Neutrophil (primary cell): ENCODE measurements around the gene DNAH11.

Source experiments
- H3K27ac ChIP-seq: fragments of 200-600 bp; sonication (generic); 2 replicates; pipeline ENCODE4 v1.5.1; 2016; ENCODE audit warnings: mild to moderate bottlenecking, moderate library complexity
- H3K27me3 ChIP-seq: fragments of 200-600 bp; sonication (generic); 2 replicates; pipeline ENCODE4 v1.6.0; 2016; ENCODE audit warnings: mild to moderate bottlenecking
- H3K36me3 ChIP-seq: fragments of 200-600 bp; sonication (generic); 2 replicates; pipeline ENCODE4 v1.5.1; 2017
- H3K4me1 ChIP-seq, 2 experiments: fragments of 200-600 bp in 1 of 2; sonication (generic) in 1 of 2; 1 replicate in 1 of 2; 2 replicates in 1 of 2; pipeline versions ENCODE4 v1.5.1 to v1.6.1; 2013 to 2016; ENCODE audit warnings: low read depth in 1 of 2, low read length in 1 of 2, mild to moderate bottlenecking in 1 of 2, moderate library complexity in 1 of 2; ENCODE audit not compliant: control insufficient read depth in 1 of 2, insufficient read depth in 1 of 2
- H3K4me3 ChIP-seq, 2 experiments: fragments of 200-600 bp in 1 of 2; sonication (generic) in 1 of 2; 1 replicate in 1 of 2; 2 replicates in 1 of 2; pipeline ENCODE4 v1.5.1; 2013 to 2016; ENCODE audit warnings: low read depth in 1 of 2, low read length in 1 of 2, mild to moderate bottlenecking in 1 of 2, moderate library complexity in 1 of 2
- H3K9me3 ChIP-seq: fragments of 200-600 bp; sonication (generic); 2 replicates; pipeline ENCODE4 v1.5.1; 2016
- CTCF ChIP-seq: fragments of 200-600 bp; sonication (generic); IDR thresholded peaks from 2 replicates; pipeline ENCODE4 v1.5.1; 2016; ENCODE audit warnings: antibody characterized with exemption

Gene DNAH11

GRCh38 chr7:21916629-21917028 lies 373.8 kb downstream of the DNAH11 start:
- no peak overlapping the region for H3K27ac ChIP-seq
- H3K4me3 ChIP-seq, result no peak overlapping the region
- H3K36me3 ChIP-seq, result no peaks in the 10 kb centered on the region
- H3K27me3 ChIP-seq, result no peaks in the 10 kb centered on the region
- TF ChIP-seq CTCF, result no peak
- no peaks in the 10 kb centered on the region for H3K9me3 ChIP-seq
- peaks cover 49 to 58% of the 10 kb centered on the region in 2 experiments for H3K4me1 ChIP-seq

DNA sequence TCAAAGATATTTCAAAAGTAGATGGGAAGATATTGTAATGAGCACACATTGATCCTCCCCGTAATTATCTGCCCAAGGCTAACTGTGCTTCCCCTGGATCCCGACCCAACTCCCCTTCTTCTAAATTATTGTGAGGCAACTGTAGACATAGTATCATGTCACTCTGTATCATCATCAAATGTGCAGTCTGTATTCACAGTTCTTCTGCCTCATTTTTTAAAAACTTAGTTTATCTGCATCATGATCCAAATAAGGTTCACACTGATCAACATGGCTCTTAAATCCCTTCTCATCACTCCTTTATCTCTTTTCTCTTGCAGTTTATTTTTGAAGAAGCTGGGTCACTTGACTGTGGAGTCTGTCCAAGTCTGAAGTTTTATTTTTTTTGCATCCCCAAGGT lies 375.4 kb downstream of the DNAH11 start:
- Histone ChIP-seq H3K9me3 (no peaks in the 10 kb centered on the region), H3K4me1 (peaks cover 61 to 65% of the 10 kb centered on the region in 2 experiments), H3K27ac (peak overlapping the region; percentile 61), H3K36me3 (no peaks in the 10 kb centered on the region), H3K4me3 (no peak overlapping the region), H3K27me3 (no peaks in the 10 kb centered on the region)
- no peak for TF ChIP-seq CTCF

GRCh38 chr7:21920936-21921335 lies 378.1 kb downstream of the DNAH11 start:
- peak overlapping the region; percentile 61 for H3K27ac ChIP-seq
- H3K9me3 ChIP-seq, result no peaks in the 10 kb centered on the region
- no peaks in the 10 kb centered on the region for H3K36me3 ChIP-seq
- TF ChIP-seq CTCF, result no peak
- no peaks in the 10 kb centered on the region for H3K27me3 ChIP-seq
- H3K4me1 ChIP-seq, result peaks cover 59 to 64% of the 10 kb centered on the region in 2 experiments
- H3K4me3 ChIP-seq, result no peak overlapping the region

- Histone ChIP-seq H3K9me3 (no peaks in the 10 kb centered on the region), H3K27me3 (no peaks in the 10 kb centered on the region), H3K4me1 (peaks cover 66 to 71% of the 10 kb centered on the region in 2 experiments), H3K36me3 (no peaks in the 10 kb centered on the region), H3K27ac (no peak overlapping the region), H3K4me3 (no peak overlapping the region)
- no peak for TF ChIP-seq CTCF
Measured at GRCh38 chr7:21922605-21923004, 379.8 kb downstream of the DNAH11 start.

GRCh38 chr7:21923658-21924057 lies 380.8 kb downstream of the DNAH11 start:
- Histone ChIP-seq H3K27ac (peak overlapping the region; percentile 23), H3K9me3 (no peaks in the 10 kb centered on the region), H3K27me3 (no peaks in the 10 kb centered on the region), H3K4me3 (no peak overlapping the region), H3K36me3 (no peaks in the 10 kb centered on the region), H3K4me1 (peaks cover 70 to 71% of the 10 kb centered on the region in 2 experiments)
- no peak for TF ChIP-seq CTCF

DNA sequence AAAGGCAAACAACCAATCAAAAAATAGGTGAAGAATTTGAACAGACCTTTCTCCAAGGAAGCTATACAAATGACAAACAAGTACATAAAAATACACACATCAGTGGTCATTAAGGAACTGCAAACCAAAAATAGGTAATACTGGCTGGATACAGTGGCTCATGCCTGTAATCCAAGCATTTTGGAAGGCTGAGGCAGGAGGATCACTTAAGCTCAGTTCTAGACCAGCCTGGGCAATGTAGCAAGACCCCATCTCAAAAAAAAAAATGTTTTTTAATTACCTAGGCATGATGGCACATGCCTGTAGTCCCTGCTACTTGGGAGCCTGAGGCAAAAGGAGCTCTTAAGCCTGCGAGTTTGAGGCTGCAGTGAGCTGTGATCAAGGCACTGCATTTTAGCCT lies 383.6 kb downstream of the DNAH11 start:
- no peak overlapping the region for H3K27ac ChIP-seq
- TF ChIP-seq CTCF, result no peak
- H3K9me3 ChIP-seq, result no peaks in the 10 kb centered on the region
- H3K36me3 ChIP-seq, result no peaks in the 10 kb centered on the region
- H3K4me3 ChIP-seq, result no peak overlapping the region
- peaks cover 65 to 66% of the 10 kb centered on the region in 2 experiments for H3K4me1 ChIP-seq
- H3K27me3 ChIP-seq, result no peaks in the 10 kb centered on the region
